Measurements from ENCODE around the gene PTPRN2. TPM values are rescaled to one million over a fixed set of nuclear protein-coding genes. Genes with fewer than 3 reads are reported as not detected.

The PTPRN2 gene
- total RNA-seq, 1 experiment from 2014 or later: not detected

GRCh38 chr7:157989589-157989988 is 598.0 kb downstream of the PTPRN2 start:
- no peaks in the 10 kb centered on the region for H3K36me3 ChIP-seq (ENCODE audit: low read depth)
- H3K4me1 ChIP-seq (replicated peaks; ENCODE audit: insufficient read depth): no peaks in the 10 kb centered on the region
- no peak overlapping the region for H2AFZ ChIP-seq
- no peak for TF ChIP-seq EZH2 (IDR thresholded peaks at IDR 0.05; ENCODE audit: low read depth)
- H3K27ac ChIP-seq: no peak overlapping the region
- H3K27me3 ChIP-seq (ENCODE audit: insufficient read depth, low read depth): peaks cover 99% of the 10 kb centered on the region
- ChIA-PET CTCF (no interaction called here), POLR2A (ENCODE audit: unreplicated experiment) (no interaction called here)
- no peaks in the 10 kb centered on the region for H3F3A ChIP-seq (ENCODE audit: insufficient read depth, low read depth)
- BruUV-seq (replicated peaks): no TSS peak
- no peak for DNase-seq
- H3K4me2 ChIP-seq: no peak overlapping the region
- no peaks in the 10 kb centered on the region; the same call in 1 of the 2 replicates for H3K9me3 ChIP-seq (ENCODE audit: insufficient read depth, low read depth)
- H4K20me1 ChIP-seq (ENCODE audit: insufficient read depth): no peaks in the 10 kb centered on the region; the same call in 1 of the 2 replicates
- no peak overlapping the region for H3K4me3 ChIP-seq
- no peaks in the 10 kb centered on the region for H3K79me2 ChIP-seq (ENCODE audit: low read depth)
- intact Hi-C loops (cut with micrococcal nuclease; ENCODE audit: unreplicated experiment): no loop called here
- no peaks in the 10 kb centered on the region for H3K9me2 ChIP-seq (ENCODE audit: insufficient read depth)

- BruUV-seq (replicated peaks): no TSS peak
- H3F3A ChIP-seq (ENCODE audit: insufficient read depth, low read depth): no peaks in the 10 kb centered on the region
- POLR2A ChIA-PET (ENCODE audit: unreplicated experiment): no interaction called here
These were observed 599.7 kb downstream of the PTPRN2 start for GRCh38 chr7:157987906-157988305.

GRCh38 chr7:157986051-157986450 is 601.6 kb downstream of the PTPRN2 start:
- Histone ChIP-seq H3K27me3 (ENCODE audit: insufficient read depth, low read depth) (peaks cover 77% of the 10 kb centered on the region), H3K9me2 (ENCODE audit: insufficient read depth) (no peaks in the 10 kb centered on the region), H3F3A (ENCODE audit: insufficient read depth, low read depth) (no peaks in the 10 kb centered on the region; the same call in 1 of the 2 replicates), H2AFZ (no peak overlapping the region), H3K27ac (no peak overlapping the region), H3K4me1 (replicated peaks; ENCODE audit: insufficient read depth) (no peaks in the 10 kb centered on the region), H3K4me3 (no peak overlapping the region), H3K9me3 (ENCODE audit: insufficient read depth, low read depth) (no peaks in the 10 kb centered on the region; the same call in 1 of the 2 replicates), H3K4me2 (no peak overlapping the region), H3K79me2 (ENCODE audit: low read depth) (no peaks in the 10 kb centered on the region), H3K36me3 (ENCODE audit: low read depth) (no peaks in the 10 kb centered on the region), H4K20me1 (ENCODE audit: insufficient read depth) (no peaks in the 10 kb centered on the region; the same call in 1 of the 2 replicates)
- no peak for DNase-seq
- no peak for TF ChIP-seq EZH2 (IDR thresholded peaks at IDR 0.05; ENCODE audit: low read depth)
- TF ChIP-seq CTCF (conservative IDR thresholded peaks at IDR 0.05): no peak
- no TSS peak for BruUV-seq (replicated peaks)
- ChIA-PET CTCF (no interaction called here), POLR2A (ENCODE audit: unreplicated experiment) (no interaction called here)
- intact Hi-C loops (cut with micrococcal nuclease; ENCODE audit: unreplicated experiment): no loop called here

More at GRCh38 chr7:157987906-157988305, 599.7 kb downstream of the PTPRN2 start:
- Histone ChIP-seq H3K27ac (no peak overlapping the region), H3K4me2 (no peak overlapping the region), H3K9me2 (ENCODE audit: insufficient read depth) (no peaks in the 10 kb centered on the region), H3K4me3 (no peak overlapping the region), H4K20me1 (ENCODE audit: insufficient read depth) (no peaks in the 10 kb centered on the region; the same call in 1 of the 2 replicates), H3K4me1 (replicated peaks; ENCODE audit: insufficient read depth) (no peaks in the 10 kb centered on the region), H3K79me2 (ENCODE audit: low read depth) (no peaks in the 10 kb centered on the region), H3K27me3 (ENCODE audit: insufficient read depth, low read depth) (peaks cover 86% of the 10 kb centered on the region), H2AFZ (no peak overlapping the region), H3K9me3 (ENCODE audit: insufficient read depth, low read depth) (no peaks in the 10 kb centered on the region; the same call in 1 of the 2 replicates), H3K36me3 (ENCODE audit: low read depth) (no peaks in the 10 kb centered on the region)
- CTCF ChIA-PET: no interaction called here
- intact Hi-C loops (cut with micrococcal nuclease; ENCODE audit: unreplicated experiment): no loop called here
- no peak for DNase-seq
- TF ChIP-seq EZH2 (IDR thresholded peaks at IDR 0.05; ENCODE audit: low read depth) (no peak), CTCF (conservative IDR thresholded peaks at IDR 0.05) (no peak)

GRCh38 chr7:157985636-157986035 is 602.0 kb downstream of the PTPRN2 start:
- Histone ChIP-seq H2AFZ (no peak overlapping the region), H3K27ac (no peak overlapping the region), H4K20me1 (ENCODE audit: insufficient read depth) (no peaks in the 10 kb centered on the region; the same call in 1 of the 2 replicates), H3K9me3 (ENCODE audit: insufficient read depth, low read depth) (no peaks in the 10 kb centered on the region; the same call in 1 of the 2 replicates), H3K36me3 (ENCODE audit: low read depth) (no peaks in the 10 kb centered on the region), H3K9me2 (ENCODE audit: insufficient read depth) (no peaks in the 10 kb centered on the region), H3K4me2 (no peak overlapping the region), H3K4me1 (replicated peaks; ENCODE audit: insufficient read depth) (no peaks in the 10 kb centered on the region), H3K27me3 (ENCODE audit: insufficient read depth, low read depth) (peaks cover 77% of the 10 kb centered on the region), H3F3A (ENCODE audit: insufficient read depth, low read depth) (no peaks in the 10 kb centered on the region; the same call in 1 of the 2 replicates), H3K79me2 (ENCODE audit: low read depth) (no peaks in the 10 kb centered on the region), H3K4me3 (no peak overlapping the region)
- POLR2A ChIA-PET (ENCODE audit: unreplicated experiment): no interaction called here
- DNase-seq: no peak
- TF ChIP-seq EZH2 (IDR thresholded peaks at IDR 0.05; ENCODE audit: low read depth) (no peak), CTCF (conservative IDR thresholded peaks at IDR 0.05) (no peak)
- intact Hi-C loops (cut with micrococcal nuclease; ENCODE audit: unreplicated experiment): no loop called here
- CTCF ChIA-PET: no interaction called here
- no TSS peak for BruUV-seq (replicated peaks)

Data from PC-9 (cell line).